Measurements from ENCODE around the gene OLIG1.

Gene OLIG1

DNA sequence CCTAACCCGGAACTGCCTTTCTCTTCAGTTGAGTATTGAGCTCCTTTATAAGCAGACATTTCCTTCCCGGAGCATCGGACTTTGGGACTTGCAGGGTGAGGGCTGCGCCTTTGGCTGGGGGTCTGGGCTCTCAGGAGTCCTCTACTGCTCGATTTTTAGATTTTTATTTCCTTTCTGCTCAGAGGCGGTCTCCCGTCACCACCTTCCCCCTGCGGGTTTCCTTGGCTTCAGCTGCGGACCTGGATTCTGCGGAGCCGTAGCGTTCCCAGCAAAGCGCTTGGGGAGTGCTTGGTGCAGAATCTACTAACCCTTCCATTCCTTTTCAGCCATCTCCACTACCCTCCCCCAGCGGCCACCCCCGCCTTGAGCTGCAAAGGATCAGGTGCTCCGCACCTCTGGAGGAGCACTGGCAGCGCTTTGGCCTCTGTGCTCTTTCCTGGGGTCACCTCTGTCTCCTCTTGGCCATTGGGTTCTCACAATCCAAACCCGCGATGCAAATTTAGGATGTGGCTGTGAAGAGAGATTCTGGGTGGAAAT lies 40.5 kb upstream of the OLIG1 start:
- POLR2A ChIA-PET, result no interaction called here
- TF ChIP-seq, protein P1, sequence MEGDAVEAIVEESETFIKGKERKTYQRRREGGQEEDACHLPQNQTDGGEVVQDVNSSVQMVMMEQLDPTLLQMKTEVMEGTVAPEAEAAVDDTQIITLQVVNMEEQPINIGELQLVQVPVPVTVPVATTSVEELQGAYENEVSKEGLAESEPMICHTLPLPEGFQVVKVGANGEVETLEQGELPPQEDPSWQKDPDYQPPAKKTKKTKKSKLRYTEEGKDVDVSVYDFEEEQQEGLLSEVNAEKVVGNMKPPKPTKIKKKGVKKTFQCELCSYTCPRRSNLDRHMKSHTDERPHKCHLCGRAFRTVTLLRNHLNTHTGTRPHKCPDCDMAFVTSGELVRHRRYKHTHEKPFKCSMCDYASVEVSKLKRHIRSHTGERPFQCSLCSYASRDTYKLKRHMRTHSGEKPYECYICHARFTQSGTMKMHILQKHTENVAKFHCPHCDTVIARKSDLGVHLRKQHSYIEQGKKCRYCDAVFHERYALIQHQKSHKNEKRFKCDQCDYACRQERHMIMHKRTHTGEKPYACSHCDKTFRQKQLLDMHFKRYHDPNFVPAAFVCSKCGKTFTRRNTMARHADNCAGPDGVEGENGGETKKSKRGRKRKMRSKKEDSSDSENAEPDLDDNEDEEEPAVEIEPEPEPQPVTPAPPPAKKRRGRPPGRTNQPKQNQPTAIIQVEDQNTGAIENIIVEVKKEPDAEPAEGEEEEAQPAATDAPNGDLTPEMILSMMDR (IDR thresholded peaks at IDR 0.05; ENCODE audit: insufficient read depth, low read length, missing control alignments), result no peak
- DNase-seq (ENCODE audit: low read depth, low spot score), result no peak
- CTCF ChIA-PET, result no interaction called here
- H3K4me3 ChIP-seq (ENCODE audit: low read depth, low read length), result no peak overlapping the region

DNA sequence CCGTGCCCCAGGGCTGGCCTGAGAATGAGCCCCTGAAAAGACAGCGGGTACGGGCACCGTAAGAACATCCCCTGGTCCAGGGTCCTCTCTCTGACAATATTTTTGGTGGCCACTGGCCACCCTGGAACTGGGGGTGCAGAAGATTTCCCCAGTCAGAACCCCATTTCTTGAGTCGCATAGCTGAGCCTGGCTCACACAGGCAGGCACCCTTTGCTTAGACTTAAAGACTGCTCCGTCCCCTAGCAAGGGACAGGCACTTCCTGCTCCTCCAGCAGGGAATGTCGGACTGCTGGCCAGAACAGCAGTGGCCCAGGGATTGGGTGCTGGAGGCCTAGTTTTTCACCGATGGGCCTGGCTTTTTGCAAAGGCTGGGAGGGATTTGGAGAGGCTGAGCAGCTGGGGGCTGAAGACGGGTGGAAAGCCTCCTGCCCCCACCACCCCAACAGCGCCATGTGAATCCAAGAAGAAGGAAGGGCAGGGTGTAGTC lies 39.9 kb upstream of the OLIG1 start:
- no peak overlapping the region for H3K4me3 ChIP-seq (ENCODE audit: low read depth, low read length)
- TF ChIP-seq, protein P1 (IDR thresholded peaks at IDR 0.05; ENCODE audit: insufficient read depth, low read length, missing control alignments), result no peak
- ChIA-PET CTCF (no interaction called here), POLR2A (no interaction called here)
- no peak for DNase-seq (ENCODE audit: low read depth, low spot score)

DNA sequence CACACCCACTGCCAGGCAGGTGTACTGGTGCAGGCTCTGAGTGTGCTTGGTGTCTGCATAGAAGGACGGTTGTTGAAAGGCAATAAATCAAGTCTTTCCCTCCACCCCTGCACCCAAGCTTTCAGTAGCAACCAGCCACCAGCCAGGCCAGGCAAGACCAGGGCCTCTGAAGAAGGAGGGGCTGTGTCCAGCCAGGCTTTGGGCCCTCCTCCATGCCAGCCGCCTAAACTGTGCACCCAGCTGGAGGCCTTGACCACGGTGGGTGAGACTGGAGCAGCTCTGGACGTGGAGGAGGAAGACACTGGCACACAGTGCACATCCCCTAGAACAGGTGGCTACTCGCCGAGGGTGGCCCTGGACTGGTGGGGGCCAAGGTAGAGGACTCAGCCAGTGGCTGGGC lies 39.3 kb upstream of the OLIG1 start:
- CTCF ChIA-PET, result no interaction called here
- DNase-seq (ENCODE audit: low read depth, low spot score), result no peak
- TF ChIP-seq, protein P1 (IDR thresholded peaks at IDR 0.05; ENCODE audit: insufficient read depth, low read length, missing control alignments), result no peak
- no peak overlapping the region for H3K4me3 ChIP-seq (ENCODE audit: low read depth, low read length)
- POLR2A ChIA-PET, result no interaction called here

DNA sequence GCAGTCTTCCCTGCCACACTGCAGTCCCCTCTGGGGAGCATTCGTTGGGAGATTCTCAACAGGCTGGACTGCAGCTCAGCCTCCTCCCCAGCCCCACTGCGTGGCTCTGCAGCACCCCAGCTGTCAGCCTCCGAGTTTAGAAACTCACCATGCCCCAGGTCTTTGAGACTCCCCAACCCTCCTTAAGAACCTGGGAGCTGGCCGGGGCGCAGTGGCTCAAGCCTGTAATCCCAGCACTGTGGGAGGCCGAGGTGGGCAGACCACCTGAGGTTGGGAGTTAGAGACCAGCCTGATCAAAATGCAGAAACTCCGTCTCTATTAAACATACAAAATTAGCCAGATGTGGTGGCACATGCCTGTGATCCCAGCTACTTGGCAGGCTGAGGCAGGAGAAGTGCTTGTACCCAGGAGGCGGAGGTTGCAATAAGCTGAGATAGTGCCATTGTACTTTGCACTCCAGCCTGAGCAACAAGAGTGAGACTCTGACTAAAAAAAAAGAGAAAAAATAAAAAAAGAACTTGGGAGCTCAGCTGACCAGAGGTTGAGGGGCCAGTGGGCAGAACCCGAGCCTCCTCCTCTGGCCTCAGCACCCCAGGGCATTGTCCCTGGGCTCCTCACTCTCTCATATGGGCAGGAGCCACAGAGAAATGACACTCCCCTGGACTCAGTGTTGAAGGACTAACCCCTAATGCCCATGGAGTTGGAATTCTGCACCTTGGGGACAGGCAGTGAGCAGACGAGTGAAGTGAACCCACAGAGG lies 38.6 kb upstream of the OLIG1 start:
- ChIA-PET CTCF (no interaction called here), POLR2A (no interaction called here)
- DNase-seq (ENCODE audit: low read depth, low spot score), result no peak
- no peak overlapping the region for H3K4me3 ChIP-seq (ENCODE audit: low read depth, low read length)
- TF ChIP-seq, protein P1 (IDR thresholded peaks at IDR 0.05; ENCODE audit: insufficient read depth, low read length, missing control alignments), result no peak

DNA sequence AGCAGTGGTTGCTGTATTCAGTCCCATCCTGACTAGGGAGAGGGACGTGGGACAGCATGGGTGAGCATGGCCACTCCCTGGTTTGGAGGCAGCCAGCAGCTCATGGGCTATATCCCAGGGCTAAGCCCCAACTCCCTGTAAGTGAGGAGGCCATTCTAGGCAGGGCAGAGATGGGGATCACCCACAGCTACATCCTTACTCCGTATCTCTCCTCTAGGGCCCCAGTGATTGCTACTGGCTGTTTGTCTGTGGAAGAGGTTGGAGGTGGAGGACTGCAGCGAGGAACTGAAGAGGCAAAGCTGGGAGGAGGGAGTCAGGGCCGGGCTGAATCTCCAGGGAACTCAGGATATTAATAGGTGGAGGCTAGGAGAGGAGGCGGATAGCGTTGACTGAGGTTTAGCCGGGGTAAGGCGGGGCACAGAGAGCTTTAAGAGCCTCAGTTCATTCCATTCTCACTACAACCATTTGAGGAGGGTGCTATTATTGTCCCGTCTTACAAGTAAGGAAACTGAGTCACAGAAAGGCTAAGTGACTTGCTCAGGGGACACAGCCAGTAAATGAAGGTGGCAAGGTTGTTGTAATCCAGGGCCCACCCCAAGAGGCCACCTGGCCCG lies 37.4 kb upstream of the OLIG1 start:
- ChIA-PET CTCF (no interaction called here), POLR2A (no interaction called here)
- DNase-seq (ENCODE audit: low read depth, low spot score), result no peak
- H3K4me3 ChIP-seq (ENCODE audit: low read depth, low read length), result no peak overlapping the region
- TF ChIP-seq, protein P1 (IDR thresholded peaks at IDR 0.05; ENCODE audit: insufficient read depth, low read length, missing control alignments), result no peak

DNA sequence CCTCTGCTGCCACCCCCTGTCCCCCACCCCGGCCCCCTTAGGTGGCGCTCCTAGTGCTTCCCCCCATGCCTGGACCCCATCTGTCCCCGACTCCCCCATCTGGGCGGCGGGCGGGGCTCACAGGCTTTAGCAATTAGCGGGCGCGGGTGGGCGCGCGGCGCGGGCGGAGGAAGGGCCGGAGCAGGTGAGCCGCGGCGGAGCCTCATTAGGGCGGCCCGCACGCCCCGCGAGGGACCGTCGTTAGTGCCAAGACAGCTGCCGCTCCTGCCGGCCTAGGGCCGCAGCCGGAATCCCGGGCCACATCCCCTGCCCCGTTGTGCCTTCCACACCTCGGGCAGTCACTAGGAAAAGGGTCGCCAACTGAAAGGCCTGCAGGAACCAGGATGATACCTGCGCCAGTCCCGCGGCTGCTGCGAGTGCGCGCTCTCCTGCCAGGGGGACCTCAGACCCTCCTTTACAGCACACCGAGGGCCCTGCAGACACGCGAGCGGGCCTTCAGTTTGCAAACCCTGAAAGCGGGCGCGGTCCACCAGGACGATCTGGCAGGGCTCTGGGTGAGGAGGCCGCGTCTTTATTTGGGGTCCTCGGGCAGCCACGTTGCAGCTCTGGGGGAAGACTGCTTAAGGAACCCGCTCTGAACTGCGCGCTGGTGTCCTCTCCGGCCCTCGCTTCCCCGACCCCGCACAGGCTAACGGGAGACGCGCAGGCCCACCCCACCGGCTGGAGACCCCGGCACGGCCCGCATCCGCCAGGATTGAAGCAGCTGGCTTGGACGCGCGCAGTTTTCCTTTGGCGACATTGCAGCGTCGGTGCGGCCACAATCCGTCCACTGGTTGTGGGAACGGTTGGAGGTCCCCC lies 36.6 kb upstream of the OLIG1 start:
- H3K4me3 ChIP-seq (ENCODE audit: low read depth, low read length), result no peak overlapping the region
- CTCF ChIA-PET, result no interaction called here
- no peak for DNase-seq (ENCODE audit: low read depth, low spot score)
- POLR2A ChIA-PET, result no interaction called here
- TF ChIP-seq, protein P1 (IDR thresholded peaks at IDR 0.05; ENCODE audit: insufficient read depth, low read length, missing control alignments), result no peak

Measured in AG04449 (cell line).